GM19043 (cell line): ENCODE results near the gene ALG1.

ENCODE experiments used
- ATAC-seq: cut with Tn5 transposase; IDR thresholded peaks from one replicate; pipeline ENCODE4 v1.9.1; 2021; ENCODE audit warnings: low read depth; ENCODE audit not compliant: unreplicated experiment

Gene ALG1

GRCh38 chr16:5071681-5072333, at the start of gene ALG1:
Gene ALG1 (plus strand): TSS chr16:5071843. CDS start chr16:5071850, 7 bp downstream.
- ATAC-seq, result peak; percentile 81

GRCh38 chr16:5022521-5022920, 49.1 kb upstream of the ALG1 start:
- no peak for ATAC-seq

- no peak for ATAC-seq
Measured at GRCh38 chr16:5024632-5025031, 47.0 kb upstream of the ALG1 start.

- ATAC-seq, result no peak
Measured at GRCh38 chr16:5025171-5025632, 46.4 kb upstream of the ALG1 start.

- ATAC-seq, result no peak
Measured at GRCh38 chr16:5026664-5027063, 45.0 kb upstream of the ALG1 start.

- ATAC-seq, result no peak
Measured at GRCh38 chr16:5027086-5027485, 44.6 kb upstream of the ALG1 start.

- ATAC-seq, result no peak
Measured at GRCh38 chr16:5027575-5028235, 43.9 kb upstream of the ALG1 start.

GRCh38 chr16:5028950-5029475, 42.6 kb upstream of the ALG1 start:
- ATAC-seq, result no peak

- ATAC-seq, result no peak
Measured at GRCh38 chr16:5030251-5030870, 41.3 kb upstream of the ALG1 start.

GRCh38 chr16:5031601-5032000, 40.0 kb upstream of the ALG1 start:
- no peak for ATAC-seq

- ATAC-seq, result no peak
Measured at GRCh38 chr16:5032748-5033167, 38.9 kb upstream of the ALG1 start.

- ATAC-seq, result peak; percentile 85
Measured at GRCh38 chr16:5033256-5034166, 38.1 kb upstream of the ALG1 start, which contains the start of gene NAGPA. Gene NAGPA (minus strand): TSS chr16:5033935. CDS start chr16:5033914, 21 bp downstream.

GRCh38 chr16:5034167-5034523, 37.5 kb upstream of the ALG1 start:
- no peak for ATAC-seq

GRCh38 chr16:5035909-5036227, 35.8 kb upstream of the ALG1 start:
- ATAC-seq, result no peak

GRCh38 chr16:5036228-5037156, 35.2 kb upstream of the ALG1 start:
- ATAC-seq, result no peak

GRCh38 chr16:5040451-5040850, 31.2 kb upstream of the ALG1 start:
- no peak for ATAC-seq

- ATAC-seq, result peak; percentile 70
Measured at GRCh38 chr16:5041600-5042133, 30.0 kb upstream of the ALG1 start.

GRCh38 chr16:5042574-5043171, 29.0 kb upstream of the ALG1 start:
- ATAC-seq, result no peak

GRCh38 chr16:5044011-5044540, 27.6 kb upstream of the ALG1 start:
- ATAC-seq, result no peak
